NB4 (cell line): ENCODE measurements around the gene TRIM67.

Source experiments
- POLR2A ChIP-seq: IDR thresholded peaks from 2 replicates; pipeline ENCODE4 v1.6.1; 2011; ENCODE audit warnings: mild to moderate bottlenecking; ENCODE audit not compliant: insufficient read length; ENCODE audit errors: extremely low read depth
- TF ChIP-seq, protein P1 (sequence below): IDR thresholded peaks from one replicate; pipeline ENCODE4 v1.5.1; 2012; ENCODE audit warnings: low read depth, low read length

DNA sequence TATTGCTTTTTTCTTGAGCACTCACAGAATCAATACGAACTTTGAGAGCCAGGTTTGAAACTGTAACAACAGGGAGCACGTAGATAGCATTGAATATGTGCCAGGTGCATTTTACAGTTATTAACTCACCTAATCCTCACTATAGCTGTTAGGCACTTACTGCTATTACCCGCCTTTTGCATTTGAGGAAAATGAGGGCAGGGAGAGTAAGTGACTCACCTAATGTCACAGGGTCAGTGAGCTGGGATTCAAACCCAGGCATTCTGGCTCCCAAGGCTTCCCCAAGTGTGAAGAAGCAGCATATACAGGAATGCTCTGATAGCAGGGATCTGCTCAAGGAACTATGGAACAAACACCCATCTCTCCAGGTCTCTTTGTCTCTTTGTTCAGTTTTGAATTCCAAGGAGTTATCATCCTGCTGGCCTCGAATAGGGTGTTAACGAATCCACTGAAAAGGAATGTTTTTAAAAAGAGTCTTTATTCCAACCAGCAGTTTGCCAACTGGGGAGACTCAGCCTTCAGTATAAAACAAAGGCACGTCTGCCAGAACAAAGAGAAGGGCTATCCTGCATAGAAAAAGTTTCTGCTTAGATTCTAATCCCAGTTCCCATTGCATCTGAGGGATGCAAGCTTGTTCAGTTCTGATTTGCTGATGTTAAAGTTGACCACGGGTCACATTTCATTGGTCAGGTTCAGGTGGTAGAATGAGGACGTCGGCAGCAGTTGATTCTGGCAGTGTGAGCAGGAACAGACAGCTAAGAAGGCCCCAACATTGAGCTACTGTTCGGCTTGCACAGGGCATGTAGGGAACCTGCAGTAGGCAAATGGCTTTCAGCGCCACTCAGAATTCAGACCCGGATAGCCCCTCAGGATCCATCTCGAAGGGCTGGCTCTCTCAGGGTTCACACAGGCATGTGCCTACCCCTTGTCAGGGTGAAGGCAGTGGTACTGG is 22.1 kb downstream of the TRIM67 start:
- TF ChIP-seq, protein P1, sequence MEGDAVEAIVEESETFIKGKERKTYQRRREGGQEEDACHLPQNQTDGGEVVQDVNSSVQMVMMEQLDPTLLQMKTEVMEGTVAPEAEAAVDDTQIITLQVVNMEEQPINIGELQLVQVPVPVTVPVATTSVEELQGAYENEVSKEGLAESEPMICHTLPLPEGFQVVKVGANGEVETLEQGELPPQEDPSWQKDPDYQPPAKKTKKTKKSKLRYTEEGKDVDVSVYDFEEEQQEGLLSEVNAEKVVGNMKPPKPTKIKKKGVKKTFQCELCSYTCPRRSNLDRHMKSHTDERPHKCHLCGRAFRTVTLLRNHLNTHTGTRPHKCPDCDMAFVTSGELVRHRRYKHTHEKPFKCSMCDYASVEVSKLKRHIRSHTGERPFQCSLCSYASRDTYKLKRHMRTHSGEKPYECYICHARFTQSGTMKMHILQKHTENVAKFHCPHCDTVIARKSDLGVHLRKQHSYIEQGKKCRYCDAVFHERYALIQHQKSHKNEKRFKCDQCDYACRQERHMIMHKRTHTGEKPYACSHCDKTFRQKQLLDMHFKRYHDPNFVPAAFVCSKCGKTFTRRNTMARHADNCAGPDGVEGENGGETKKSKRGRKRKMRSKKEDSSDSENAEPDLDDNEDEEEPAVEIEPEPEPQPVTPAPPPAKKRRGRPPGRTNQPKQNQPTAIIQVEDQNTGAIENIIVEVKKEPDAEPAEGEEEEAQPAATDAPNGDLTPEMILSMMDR, result no peak
- no peak for TF ChIP-seq POLR2A
